OCI-LY1 (cell line): ENCODE results near the gene DNMT3A.

Experiments used
- CTCF ChIP-seq: fragments of 200-600 bp; sonication (generic), shearing (Covaris generic); IDR thresholded peaks from 2 replicates; pipeline ENCODE4 v1.5.1; 2017; ENCODE audit warnings: mild to moderate bottlenecking, antibody characterized with exemption, low read length, moderate library complexity, mixed read lengths
- EZH2 ChIP-seq: fragments of 200-600 bp; sonication (generic), shearing (Covaris generic); IDR thresholded peaks from 2 replicates; pipeline ENCODE4 v1.8.0; 2017; ENCODE audit warnings: borderline replicate concordance, mixed run types, mild to moderate bottlenecking, antibody characterized with exemption, low read length, moderate library complexity, mixed read lengths

DNA sequence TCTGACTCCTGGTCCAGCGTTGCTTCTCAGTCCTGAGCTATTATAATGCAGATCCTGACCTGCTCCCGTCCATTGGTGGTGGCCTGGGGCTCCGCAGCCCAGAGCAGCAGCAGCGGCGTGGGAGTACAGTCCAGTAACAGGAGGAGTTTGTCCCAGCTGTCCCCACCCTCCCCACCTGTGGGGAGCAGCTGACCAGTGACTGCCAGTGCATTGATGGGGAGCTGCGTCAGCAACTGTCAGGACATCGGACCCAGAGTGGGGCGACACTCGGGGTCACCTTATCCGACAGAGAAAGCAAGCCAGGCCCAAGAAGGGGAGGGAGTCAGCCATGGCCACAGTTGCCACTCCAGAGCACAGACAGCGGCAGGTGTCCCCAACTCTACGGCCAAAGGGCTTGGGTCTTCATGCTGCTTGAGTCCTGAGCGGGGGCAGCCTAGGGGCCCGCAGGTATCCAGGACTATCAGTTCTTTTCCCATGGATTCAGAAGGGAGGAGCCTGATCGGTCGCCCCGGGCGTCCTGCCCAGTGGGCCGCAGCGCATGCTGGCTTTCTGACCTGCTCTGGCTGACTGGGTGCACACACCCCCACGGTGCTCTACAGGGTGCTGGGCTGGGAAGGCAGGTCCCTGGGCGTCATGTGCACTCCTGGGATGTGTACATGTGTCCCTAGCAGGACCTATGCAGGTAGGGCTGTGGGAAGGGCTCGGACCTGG, 29.7 kb downstream of the DNMT3A start:
- no peak for TF ChIP-seq CTCF
- no peak for TF ChIP-seq EZH2
